Tibial artery (tissue), 4 donors: Measurements from ENCODE around the gene TRAPPC12.

Source experiments
- DNase-seq, 2 donors: peaks; one replicate each; pipeline ENCODE4 v3.0.0-alpha.2; 2019
- H3K27ac ChIP-seq, 2 donors: fragments of 200-600 bp; sonication (generic) in 1 of 2; 1 replicate in 1 of 2; 2 replicates in 1 of 2; pipeline ENCODE4 v1.5.1; 2018 to 2019; ENCODE audit warnings: mild to moderate bottlenecking in 1 of 2
- H3K27me3 ChIP-seq, 2 donors: fragments of 200-600 bp; sonication (generic) in 1 of 2; one replicate each; pipeline versions ENCODE4 v1.5.1 to v1.6.0; 2016 to 2019
- H3K36me3 ChIP-seq, 3 donors: fragments of 200-600 bp; sonication (generic) in 2 of 3; one replicate each; pipeline ENCODE4 v1.5.1; 2016 to 2019; ENCODE audit warnings: mild to moderate bottlenecking in 2 of 3
- H3K4me1 ChIP-seq, 4 donors: fragments of 200-600 bp; sonication (generic) in 2 of 4; 1 replicate in 3 of 4; 2 replicates in 1 of 4; pipeline ENCODE4 v1.5.1; 2016 to 2019
- H3K4me3 ChIP-seq, 2 donors: fragments of 200-600 bp; sonication (generic) in 1 of 2; 1 replicate in 1 of 2; 2 replicates in 1 of 2; pipeline ENCODE4 v1.5.1; 2018 to 2019; ENCODE audit warnings: mild to moderate bottlenecking in 2 of 2
- H3K9me3 ChIP-seq, 3 donors: fragments of 200-600 bp; sonication (generic) in 1 of 3; one replicate each; pipeline ENCODE4 v1.5.1; 2016 to 2019
- CTCF ChIP-seq, 2 experiments: fragments of 200-600 bp in 1 of 2; fragments of 450-650 bp in 1 of 2; IDR thresholded peaks; one replicate each; pipeline ENCODE4 v1.5.1; 2017 to 2019; ENCODE audit warnings: antibody characterized with exemption in 2 of 2, mild to moderate bottlenecking in 1 of 2, moderate library complexity in 1 of 2
- intact Hi-C: fragments of 100-400 bp; cut with DNase I; formaldehyde crosslinking; loops from one replicate; pipeline ENCODE4 v1.15.0; 2023; ENCODE audit warnings: low total_unique reads

Gene TRAPPC12

DNA sequence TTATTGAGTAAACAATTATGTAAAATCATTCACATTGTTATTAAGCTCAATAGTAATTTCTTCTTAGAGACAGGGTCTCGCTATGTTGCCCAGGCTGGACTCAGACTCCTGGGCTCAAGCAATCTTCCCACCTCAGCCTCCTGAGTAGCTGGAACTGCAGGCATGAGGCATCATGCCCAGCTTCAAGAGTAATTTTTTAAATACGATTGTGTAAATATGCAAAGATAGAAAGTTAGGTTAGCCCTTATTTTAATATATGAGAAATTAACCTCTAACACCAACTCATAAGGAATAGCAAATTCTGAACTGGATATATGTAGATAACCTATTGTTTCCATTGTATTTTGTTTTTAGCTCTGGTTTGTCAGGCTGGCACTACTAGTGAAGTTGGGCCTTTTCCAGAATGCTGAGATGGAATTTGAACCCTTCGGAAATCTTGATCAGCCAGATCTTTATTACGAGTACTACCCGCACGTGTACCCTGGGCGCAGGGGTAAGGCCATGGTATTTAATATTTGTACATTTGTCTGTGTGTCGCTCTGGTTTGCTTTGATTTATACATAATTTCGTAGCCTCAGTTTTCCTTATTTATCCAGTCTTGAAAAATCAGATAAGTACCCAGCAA lies 44.8 kb downstream of the TRAPPC12 start:
- Histone ChIP-seq H3K4me1 (no peaks in the 10 kb centered on the region), H3K36me3 (peaks cover 18 to 87% (median 62%) of the 10 kb centered on the region in 3 donors), H3K27me3 (no peaks in the 10 kb centered on the region), H3K4me3 (no peak overlapping the region), H3K9me3 (no peaks in the 10 kb centered on the region), H3K27ac (no peak overlapping the region)
- no peak for DNase-seq
- no peak for TF ChIP-seq CTCF (IDR thresholded peaks at IDR 0.05)
- intact Hi-C loops, result no loop called here

GRCh38 chr2:3426615-3427014 lies 47.1 kb downstream of the TRAPPC12 start:
- Histone ChIP-seq H3K9me3 (no peaks in the 10 kb centered on the region), H3K27me3 (no peaks in the 10 kb centered on the region), H3K27ac (no peak overlapping the region), H3K36me3 (peaks cover 18 to 87% (median 62%) of the 10 kb centered on the region in 3 donors), H3K4me1 (no peaks in the 10 kb centered on the region), H3K4me3 (no peak overlapping the region)
- no peak for DNase-seq
- intact Hi-C loops, result no loop called here
- TF ChIP-seq CTCF (IDR thresholded peaks at IDR 0.05), result no peak

DNA sequence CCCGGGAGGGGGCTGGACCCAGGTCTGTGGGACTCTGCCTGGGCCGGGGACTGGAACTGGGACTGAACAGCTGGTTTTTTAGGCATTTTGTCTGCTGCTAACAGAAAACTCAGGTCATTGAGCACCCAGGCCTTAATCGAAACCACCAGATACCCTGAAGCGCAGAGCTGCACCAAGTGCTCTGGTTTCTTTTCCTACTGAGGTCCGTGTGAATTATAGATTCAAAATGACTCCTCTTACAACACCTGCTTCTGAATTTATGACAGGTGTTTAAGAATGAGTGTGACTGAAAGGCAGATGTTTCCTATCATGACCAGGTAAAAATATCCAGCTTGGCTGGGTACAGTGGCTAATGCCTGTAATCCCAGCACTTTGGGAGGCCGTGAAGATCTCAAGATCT lies 47.8 kb downstream of the TRAPPC12 start:
- DNase-seq, result no peak
- TF ChIP-seq CTCF (IDR thresholded peaks at IDR 0.05), result no peak
- no peaks in the 10 kb centered on the region for H3K9me3 ChIP-seq
- no peaks in the 10 kb centered on the region for H3K4me1 ChIP-seq
- peaks cover 18 to 87% (median 55%) of the 10 kb centered on the region in 3 donors for H3K36me3 ChIP-seq
- H3K27me3 ChIP-seq, result no peaks in the 10 kb centered on the region
- no peak overlapping the region for H3K4me3 ChIP-seq
- intact Hi-C loops, result no loop called here
- no peak overlapping the region for H3K27ac ChIP-seq

DNA sequence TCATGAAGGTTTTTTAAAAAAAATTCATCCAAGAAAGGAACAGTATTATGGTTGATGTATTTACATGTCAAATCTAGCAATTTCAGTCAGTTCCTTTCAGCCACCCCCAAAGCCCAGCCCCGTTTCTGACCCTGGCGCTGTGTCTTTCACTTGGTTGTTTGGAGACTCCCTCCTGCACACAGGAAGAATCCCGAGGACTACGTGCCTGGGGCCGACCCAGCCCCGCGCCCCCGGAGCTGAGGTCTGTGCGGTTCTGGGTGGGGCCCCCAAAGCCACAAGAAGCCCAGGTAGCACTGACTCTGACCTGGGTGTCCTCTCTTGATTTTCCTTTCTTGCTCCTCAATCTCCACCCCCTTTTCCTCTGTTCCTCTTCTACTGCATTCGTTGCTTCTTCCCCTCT lies 49.1 kb downstream of the TRAPPC12 start:
- Histone ChIP-seq H3K27me3 (no peaks in the 10 kb centered on the region), H3K4me3 (no peak overlapping the region), H3K9me3 (no peaks in the 10 kb centered on the region), H3K4me1 (no peaks in the 10 kb centered on the region), H3K27ac (no peak overlapping the region), H3K36me3 (peaks cover 14 to 87% (median 46%) of the 10 kb centered on the region in 3 donors)
- TF ChIP-seq CTCF (IDR thresholded peaks at IDR 0.05), result no peak
- DNase-seq, result no peak
- intact Hi-C loops, result no loop called here

GRCh38 chr2:3429066-3429610 lies 49.6 kb downstream of the TRAPPC12 start:
- Histone ChIP-seq H3K27me3 (no peaks in the 10 kb centered on the region), H3K27ac (no peak overlapping the region), H3K4me3 (no peak overlapping the region), H3K9me3 (no peaks in the 10 kb centered on the region), H3K4me1 (no peaks in the 10 kb centered on the region), H3K36me3 (peaks cover 12 to 89% (median 52%) of the 10 kb centered on the region in 3 donors)
- TF ChIP-seq CTCF (IDR thresholded peaks at IDR 0.05), result no peak
- DNase-seq, result no peak
- intact Hi-C loops, result no loop called here
